GM10266 (cell line): ENCODE measurements around the gene WDR35.
A peak's percentile ranks its signal among the peaks of the same experiment; 100 is the strongest.
"Not testable (repeated sequence)": the region's sequence is repeated elsewhere in the genome, so short reads cannot be mapped to it uniquely, and the experiment has no call there.

Source experiments
- DNase-seq: peaks from one replicate; pipeline ENCODE4 v3.0.0; 2012; ENCODE audit errors: extremely low spot score
- CTCF ChIP-seq: IDR thresholded peaks from 2 replicates; pipeline ENCODE4 v1.5.1; 2012; ENCODE audit warnings: mild to moderate bottlenecking, low read depth; ENCODE audit not compliant: control insufficient read depth, insufficient read depth; ENCODE audit errors: missing control alignments

Gene WDR35

GRCh38 chr2:19899985-19900930 lies 89.6 kb downstream of the WDR35 start:
- TF ChIP-seq CTCF: no peak
- no peak for DNase-seq

- no peak for DNase-seq
- no peak for TF ChIP-seq CTCF
Measured at GRCh38 chr2:19898592-19899329, 91.1 kb downstream of the WDR35 start.

- no peak for DNase-seq
- TF ChIP-seq CTCF: no peak
Measured at GRCh38 chr2:19897623-19898245, 92.2 kb downstream of the WDR35 start.

- no peak for DNase-seq
- no peak for TF ChIP-seq CTCF
Measured at GRCh38 chr2:19895535-19895934, 94.4 kb downstream of the WDR35 start.

- DNase-seq: no peak
- TF ChIP-seq CTCF: no peak
Measured at GRCh38 chr2:19894134-19894792, 95.6 kb downstream of the WDR35 start.

- DNase-seq: peak; percentile 32
- TF ChIP-seq CTCF: no peak
Measured at GRCh38 chr2:19893520-19894133, 96.3 kb downstream of the WDR35 start.

GRCh38 chr2:19891971-19892370 lies 97.9 kb downstream of the WDR35 start:
- not testable (repeated sequence) for DNase-seq
